Measurements from ENCODE around the gene CLDN5.

The CLDN5 gene

DNA sequence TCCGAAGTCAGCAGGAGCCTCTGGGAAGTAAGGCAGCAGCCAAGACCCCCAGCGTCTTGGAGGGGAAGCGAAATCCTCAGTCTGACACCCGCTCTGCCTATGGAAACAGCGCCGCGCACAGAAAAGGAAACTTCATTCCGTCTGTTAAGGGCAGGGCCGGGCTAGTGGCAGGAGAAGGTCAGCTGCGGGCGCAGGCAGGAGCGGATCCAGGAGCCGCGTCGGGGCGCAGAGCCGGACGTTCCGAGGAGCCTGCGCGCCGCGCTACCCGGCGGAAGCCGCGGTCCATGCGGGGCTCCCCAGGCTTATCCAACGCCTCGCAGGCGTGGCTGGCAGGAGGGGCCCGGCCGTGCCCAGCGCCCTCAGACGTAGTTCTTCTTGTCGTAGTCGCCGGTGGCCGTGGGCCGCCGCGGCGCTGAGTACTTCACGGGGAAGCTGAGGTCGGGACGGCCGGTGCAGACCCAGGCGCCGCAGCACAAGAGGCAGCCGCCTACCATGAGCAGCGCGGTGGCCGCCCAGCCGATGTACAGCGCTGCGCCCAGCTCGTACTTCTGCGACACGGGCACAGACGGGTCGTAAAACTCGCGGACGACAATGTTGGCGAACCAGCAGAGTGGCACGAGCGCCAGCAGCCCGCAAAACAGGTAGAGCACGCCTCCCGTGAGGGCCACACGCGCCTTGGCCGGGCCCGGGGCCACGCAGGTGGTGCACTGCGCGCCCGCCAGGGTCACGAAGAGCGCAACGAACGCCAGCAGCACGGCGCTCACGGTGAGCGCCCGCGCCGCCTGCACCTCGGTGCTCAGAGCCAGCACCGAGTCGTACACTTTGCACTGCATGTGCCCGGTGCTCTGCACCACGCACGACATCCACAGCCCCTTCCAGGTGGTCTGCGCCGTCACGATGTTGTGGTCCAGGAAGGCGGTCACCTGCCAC lies 705 bp downstream of the CLDN5 start:
- FAIRE-seq (no peak), DNase-seq (ENCODE audit: insufficient read length, low spot score) (no peak)

GRCh38 chr22:19522881-19523239 lies 1.4 kb downstream of the CLDN5 start:
- DNase-seq (ENCODE audit: insufficient read length, low spot score): no peak
- no peak for FAIRE-seq

- no peak for FAIRE-seq
Observed at GRCh38 chr22:19522190-19522880, 1.9 kb downstream of the CLDN5 start.

GRCh38 chr22:19520566-19521305 lies 3.5 kb downstream of the CLDN5 start:
- FAIRE-seq: no peak
- DNase-seq (ENCODE audit: insufficient read length, low spot score): no peak

More at GRCh38 chr22:19522190-19522880, 1.9 kb downstream of the CLDN5 start:
- DNase-seq (ENCODE audit: insufficient read length, low spot score): no peak

DNA sequence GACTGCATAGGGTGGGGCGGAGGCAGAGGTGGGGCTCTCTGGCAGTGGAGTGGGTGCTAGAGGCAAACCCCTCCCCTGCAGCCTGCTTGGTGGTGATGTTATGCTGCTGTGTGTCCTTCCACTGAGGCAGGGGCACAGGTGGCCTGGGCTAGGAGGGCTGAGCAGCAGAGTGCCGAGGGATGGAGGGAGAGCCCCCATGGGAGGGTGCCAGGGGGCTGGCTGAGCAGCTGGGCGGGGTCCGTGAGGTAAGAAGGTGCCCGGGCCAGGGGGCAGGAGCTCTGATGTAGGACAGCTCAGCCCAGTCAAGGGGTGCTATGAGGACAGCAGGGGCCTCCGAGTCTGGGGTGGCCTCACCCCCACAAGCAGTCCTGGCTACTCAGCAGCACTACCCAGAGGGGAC lies 4.2 kb downstream of the CLDN5 start:
- DNase-seq (ENCODE audit: insufficient read length, low spot score) (no peak), FAIRE-seq (no peak)

DNA sequence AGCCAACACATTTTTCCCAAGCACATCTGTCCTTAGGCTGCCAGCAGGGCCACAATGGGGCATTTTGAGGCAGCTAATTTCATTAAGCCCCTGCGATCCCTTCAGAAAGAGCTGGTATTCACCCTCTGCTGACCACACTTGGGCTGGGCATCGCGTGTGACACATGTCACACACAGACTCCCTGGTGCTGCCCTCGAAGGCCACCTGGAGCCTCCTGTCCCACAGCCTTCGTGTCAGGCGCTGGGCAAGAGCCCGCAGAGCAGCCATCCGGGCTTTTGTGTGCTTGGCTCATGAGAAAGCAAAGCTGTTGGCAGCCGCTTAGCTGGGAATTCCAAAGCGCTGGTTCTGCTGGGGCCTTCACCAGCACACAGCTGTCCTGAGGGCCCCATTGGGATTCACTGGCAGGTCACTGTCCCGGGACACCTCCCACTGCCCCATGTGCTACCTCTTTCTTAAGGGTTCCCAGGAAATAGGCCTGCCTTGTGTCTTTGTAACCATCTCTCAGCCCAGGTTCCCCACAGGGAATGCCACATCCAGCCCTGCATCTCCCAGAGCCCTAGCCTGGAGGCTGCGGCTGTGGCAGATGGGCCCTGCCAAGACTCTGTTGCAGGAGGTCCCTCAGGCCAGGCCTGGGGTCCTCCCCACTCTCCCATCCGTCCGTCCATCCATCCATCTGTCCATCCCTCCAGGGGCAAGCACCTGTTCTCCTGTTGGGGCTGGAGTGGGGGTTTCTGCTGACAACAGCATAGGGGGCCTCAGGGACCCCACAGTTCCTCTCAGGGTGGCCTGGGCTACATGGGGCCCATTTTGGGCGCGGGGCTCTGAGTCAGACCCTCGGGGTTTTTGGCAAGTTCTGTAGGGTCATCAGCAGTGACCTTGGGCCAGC lies 4.9 kb downstream of the CLDN5 start:
- no peak for FAIRE-seq
- no peak for DNase-seq (ENCODE audit: insufficient read length, low spot score)

DNA sequence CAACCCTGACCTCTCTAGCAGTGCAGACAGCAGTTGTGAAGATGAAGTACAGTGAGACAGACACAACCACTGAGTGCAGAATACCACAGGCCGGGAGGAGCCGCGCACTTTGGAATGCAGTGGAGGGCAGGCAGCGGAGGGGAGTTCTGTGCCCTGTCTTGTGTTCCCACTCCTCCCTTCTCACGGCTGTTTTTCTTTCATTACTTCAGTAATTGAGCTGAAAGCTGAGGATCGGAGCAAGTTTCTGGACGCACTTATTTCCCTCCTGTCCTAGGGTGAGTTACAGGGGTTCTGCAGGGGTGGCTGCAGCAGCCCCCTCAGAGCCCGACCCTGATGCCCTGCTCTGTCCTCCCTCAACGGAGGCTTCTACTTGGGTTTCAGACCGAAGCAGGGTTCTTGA lies 5.6 kb downstream of the CLDN5 start:
- FAIRE-seq: no peak
- no peak for DNase-seq (ENCODE audit: insufficient read length, low spot score)

GRCh38 chr22:19517919-19518611 lies 6.1 kb downstream of the CLDN5 start:
- DNase-seq (ENCODE audit: insufficient read length, low spot score) (no peak), FAIRE-seq (no peak)

DNA sequence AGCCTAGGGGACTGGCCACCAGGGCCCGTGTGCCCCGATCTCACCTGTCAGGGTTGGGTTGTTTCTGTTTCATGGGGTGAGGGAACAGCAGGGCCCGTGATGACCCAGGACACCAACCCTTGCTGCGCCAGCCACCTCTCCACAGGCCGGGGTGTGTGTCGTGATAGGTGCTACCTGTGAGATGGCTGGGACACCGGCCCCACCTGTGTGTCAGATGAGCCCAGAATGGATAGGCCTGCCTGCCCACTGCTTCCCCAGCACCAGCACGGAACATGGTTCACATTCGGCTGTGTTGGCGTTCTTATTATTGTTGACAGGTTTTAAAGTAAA lies 7.1 kb downstream of the CLDN5 start:
- FAIRE-seq (no peak), DNase-seq (ENCODE audit: insufficient read length, low spot score) (no peak)

DNA sequence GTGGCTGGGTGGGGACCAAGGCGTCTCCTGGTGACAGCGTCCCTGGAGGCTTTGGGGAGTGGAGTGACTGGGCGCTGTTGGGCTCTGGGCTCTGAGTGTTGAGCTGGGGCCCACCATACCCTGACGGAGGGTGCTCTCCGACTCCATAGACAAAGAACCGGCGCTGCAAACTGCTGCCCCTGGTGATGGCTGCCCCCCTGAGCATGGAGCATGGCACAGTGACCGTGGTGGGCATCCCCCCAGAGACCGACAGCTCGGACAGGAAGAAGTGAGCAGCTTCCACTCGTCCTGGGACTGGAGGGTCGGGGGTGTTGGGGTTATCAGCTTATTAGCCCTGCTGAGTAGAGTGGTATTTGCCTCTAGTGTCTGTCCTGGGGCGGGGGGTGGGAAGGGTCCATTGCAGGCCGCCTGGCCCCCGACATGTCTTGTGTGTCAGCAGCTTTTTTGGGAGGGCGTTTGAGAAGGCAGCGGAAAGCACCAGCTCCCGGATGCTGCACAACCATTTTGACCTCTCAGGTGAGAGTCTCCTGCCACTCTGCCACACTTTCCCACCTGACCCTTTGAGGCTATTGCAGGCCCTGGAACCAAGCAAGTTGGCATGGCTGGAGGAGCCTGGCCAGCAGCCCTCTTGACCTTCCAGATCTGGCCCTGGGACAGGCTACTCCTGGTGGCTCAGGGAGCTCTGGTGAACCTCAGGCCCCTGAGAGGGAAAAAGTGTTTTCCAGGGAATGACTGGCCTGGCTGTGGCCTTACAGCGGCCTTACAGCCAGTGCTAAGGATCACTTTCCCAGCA lies 7.6 kb downstream of the CLDN5 start:
- no peak for DNase-seq (ENCODE audit: insufficient read length, low spot score)
- FAIRE-seq: no peak

DNA sequence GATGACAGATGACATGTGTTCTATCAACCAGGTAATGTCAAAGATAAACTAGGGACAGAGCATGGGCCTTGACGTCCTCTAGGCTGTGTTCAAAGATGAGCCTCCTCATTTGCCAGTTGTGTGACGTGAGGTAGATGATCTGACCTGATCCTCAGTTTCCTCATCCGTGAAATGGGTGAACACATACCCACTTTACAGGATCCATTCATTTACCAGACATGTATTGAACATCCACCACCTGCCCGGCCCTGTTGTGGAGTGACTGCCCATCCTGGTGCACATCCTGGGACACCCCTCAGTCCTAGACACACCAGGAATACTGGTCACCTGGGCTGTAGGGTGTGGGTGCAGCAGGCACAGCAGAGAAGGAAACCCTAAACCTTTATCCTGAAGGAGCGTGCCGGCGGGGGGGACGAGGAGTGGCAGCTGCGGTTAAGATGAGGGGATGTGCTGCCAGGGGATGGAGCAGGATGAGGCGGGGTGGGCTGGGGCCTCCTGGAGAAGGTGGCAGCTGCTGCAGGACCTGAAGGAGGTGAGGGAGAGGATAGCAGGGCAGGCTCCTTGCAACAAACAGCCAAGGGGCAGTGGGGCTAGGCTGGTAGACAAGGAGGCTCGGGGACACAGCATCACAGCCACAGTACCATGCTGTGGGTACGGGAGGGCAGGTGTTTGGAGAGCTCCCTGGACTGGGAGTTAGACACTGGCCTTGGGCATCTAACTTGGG lies 8.4 kb downstream of the CLDN5 start:
- FAIRE-seq: no peak
- DNase-seq (ENCODE audit: insufficient read length, low spot score): no peak

DNA sequence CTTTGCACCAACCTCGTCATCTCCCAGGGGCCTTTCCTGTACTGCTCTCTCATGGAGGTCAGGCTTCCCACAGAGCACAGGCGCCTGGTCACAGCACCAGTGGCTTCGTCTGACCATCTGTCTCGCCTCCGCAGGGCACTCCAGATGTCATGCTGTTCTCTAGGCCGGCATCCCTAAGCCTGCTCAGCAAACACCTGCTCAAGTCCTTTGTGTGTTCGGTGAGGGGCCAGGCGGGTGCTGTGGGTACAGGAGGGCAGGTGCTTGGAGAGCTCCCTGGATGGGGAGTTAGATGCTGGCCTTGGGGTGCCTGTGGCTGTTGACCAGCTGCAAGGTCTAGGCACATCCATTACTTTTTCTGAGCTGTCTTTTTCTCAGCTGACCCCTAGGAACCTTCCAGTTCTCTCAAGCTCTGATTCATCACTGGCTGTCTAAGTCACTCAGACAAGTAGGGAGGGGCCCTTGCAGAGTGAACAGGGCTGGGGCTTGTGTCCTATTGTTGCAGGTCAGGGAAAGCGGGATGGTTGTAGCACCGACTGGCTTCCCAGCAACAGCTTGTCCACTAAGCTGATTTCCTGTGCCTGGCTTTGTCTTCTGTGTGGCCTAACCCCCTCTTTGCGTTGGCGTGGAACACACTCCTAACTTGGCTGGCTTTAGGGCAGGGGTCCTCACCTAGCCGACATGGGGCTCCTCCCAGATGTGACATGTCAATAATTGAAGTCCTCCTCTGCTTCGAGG lies 9.2 kb downstream of the CLDN5 start:
- no peak for DNase-seq (ENCODE audit: insufficient read length, low spot score)
- FAIRE-seq: no peak

DNA sequence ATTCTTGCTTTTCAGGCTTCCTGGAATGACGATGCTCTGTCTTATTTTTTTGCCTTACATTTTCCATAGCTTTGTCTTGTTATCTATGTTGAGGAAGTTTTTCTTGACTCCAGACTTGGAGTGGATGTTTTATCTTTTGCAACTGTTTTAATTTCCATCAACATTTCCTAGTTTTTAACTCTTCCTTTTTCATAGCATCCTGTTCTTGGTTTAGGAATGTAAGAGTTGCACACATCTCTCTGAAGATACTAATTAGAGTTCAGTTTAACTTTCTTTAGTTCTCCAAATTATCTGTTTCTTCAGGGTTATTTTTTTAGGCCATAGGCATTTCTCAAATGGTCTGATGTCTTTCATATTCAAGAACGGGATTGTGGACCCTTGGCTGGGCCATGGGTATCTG lies 10.4 kb downstream of the CLDN5 start:
- no peak for DNase-seq (ENCODE audit: insufficient read length, low spot score)
- FAIRE-seq: no peak

- DNase-seq (ENCODE audit: insufficient read length, low spot score) (no peak), FAIRE-seq (no peak)
Observed at GRCh38 chr22:19510919-19511341, 13.3 kb downstream of the CLDN5 start.

DNA sequence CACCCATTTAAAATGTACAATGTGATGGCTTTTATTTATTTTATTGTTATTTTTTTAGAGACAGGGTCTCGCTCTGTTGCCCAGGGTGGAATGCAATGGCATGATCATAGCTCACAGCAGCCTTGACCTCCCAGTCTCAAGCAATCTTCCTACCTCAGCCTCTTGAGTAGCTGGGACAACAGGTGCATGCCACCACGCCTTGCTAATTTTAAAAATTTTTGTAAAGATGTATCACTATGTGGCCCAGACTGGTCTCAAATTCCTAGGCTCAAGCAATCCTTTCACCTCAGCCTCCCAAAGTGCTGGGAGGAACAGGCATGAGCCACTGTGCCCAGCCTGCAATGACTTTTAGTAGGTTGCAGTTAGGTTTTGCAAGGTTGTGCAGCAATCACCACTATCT lies 14.3 kb downstream of the CLDN5 start:
- FAIRE-seq (no peak), DNase-seq (ENCODE audit: insufficient read length, low spot score) (no peak)

GRCh38 chr22:19509191-19509590 lies 15.0 kb downstream of the CLDN5 start:
- no peak for FAIRE-seq

GRCh38 chr22:19508024-19508776 lies 16.0 kb downstream of the CLDN5 start:
- no peak for DNase-seq (ENCODE audit: insufficient read length, low spot score)
- FAIRE-seq: no peak

More at GRCh38 chr22:19509191-19509590, 15.0 kb downstream of the CLDN5 start:
- DNase-seq (ENCODE audit: insufficient read length, low spot score): no peak
